Glutamatergic neuron (in vitro differentiated cells): ENCODE results near the gene GAA. TPM values are rescaled to one million over a fixed set of nuclear protein-coding genes. Genes with fewer than 3 reads are reported as not detected.

Experiments
- DNase-seq: peaks from one replicate; pipeline ENCODE4 v3.0.0; 2022
- H3K27ac Mint-ChIP-seq: one replicate; pipeline ENCODE4 v1.8.0; 2020; ENCODE audit warnings: mild to moderate bottlenecking, mixed read lengths, inconsistent platforms; ENCODE audit not compliant: unreplicated experiment
- H3K27me3 Mint-ChIP-seq: one replicate; pipeline ENCODE4 v1.8.0; 2020; ENCODE audit warnings: mild to moderate bottlenecking, moderate library complexity, mixed read lengths, inconsistent platforms; ENCODE audit not compliant: unreplicated experiment
- H3K36me3 Mint-ChIP-seq: one replicate; pipeline ENCODE4 v1.8.0; 2020; ENCODE audit warnings: mild to moderate bottlenecking, mixed read lengths, inconsistent platforms; ENCODE audit not compliant: unreplicated experiment
- H3K4me1 Mint-ChIP-seq: one replicate; pipeline ENCODE4 v1.8.0; 2020; ENCODE audit warnings: mild to moderate bottlenecking, low read depth, mixed read lengths, inconsistent platforms; ENCODE audit not compliant: unreplicated experiment
- H3K4me3 Mint-ChIP-seq: one replicate; pipeline ENCODE4 v1.8.0; 2020; ENCODE audit warnings: mild to moderate bottlenecking, mixed read lengths, inconsistent platforms; ENCODE audit not compliant: unreplicated experiment
- H3K9me3 Mint-ChIP-seq: one replicate; pipeline ENCODE4 v1.8.0; 2020; ENCODE audit warnings: mild to moderate bottlenecking, moderate library complexity, mixed read lengths, inconsistent platforms; ENCODE audit not compliant: unreplicated experiment
- total RNA-seq: library from RNA; stranded (reverse); fragmentation: NEBNext Ultra II Directional; extraction: Animal tissue kit (Norgen Biotek cat#: 25700); gene quantifications from one replicate; pipeline ENCODE4 v1.2.1, GENCODE V29; 2021; ENCODE audit not compliant: unreplicated experiment
- TF ChIP-seq, protein P1 (sequence below): fragments of 200-600 bp; sonication (generic); IDR thresholded peaks from one replicate; pipeline ENCODE4 v1.5.0; 2021; ENCODE audit not compliant: partially characterized antibody, unreplicated experiment

Gene GAA
- total RNA-seq, 1 donor from 2014 or later = 384 TPM

DNA sequence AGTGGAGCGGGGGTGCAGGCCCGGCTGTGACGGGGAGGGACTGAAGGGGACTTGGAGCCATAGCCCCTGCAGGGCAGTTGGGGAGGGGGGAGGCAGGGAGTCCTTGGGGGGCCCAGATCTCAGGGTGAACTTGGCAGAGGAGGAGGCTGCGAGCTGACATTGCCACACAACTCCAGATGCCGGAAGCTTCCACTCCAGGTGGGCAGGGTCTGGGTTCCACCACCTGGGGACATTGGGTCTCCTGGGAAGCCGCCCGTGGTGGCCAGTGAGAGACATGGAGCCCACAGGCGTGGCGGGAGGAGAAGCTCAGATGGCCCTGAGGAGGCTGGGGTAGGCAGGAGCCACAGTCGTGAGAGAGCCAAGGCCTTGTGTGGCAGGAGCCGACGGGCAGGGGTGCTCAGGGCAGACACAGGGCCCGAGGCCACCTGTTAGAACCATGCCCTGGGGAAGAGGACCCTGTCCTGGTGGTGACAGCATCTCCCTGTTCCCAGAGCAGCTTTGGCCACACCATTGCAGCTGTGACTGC lies 18.2 kb upstream of the GAA start:
- DNase-seq = no peak
- no peak overlapping the region for H3K27ac Mint-ChIP-seq
- peaks cover 5% of the 10 kb centered on the region for H3K27me3 Mint-ChIP-seq

DNA sequence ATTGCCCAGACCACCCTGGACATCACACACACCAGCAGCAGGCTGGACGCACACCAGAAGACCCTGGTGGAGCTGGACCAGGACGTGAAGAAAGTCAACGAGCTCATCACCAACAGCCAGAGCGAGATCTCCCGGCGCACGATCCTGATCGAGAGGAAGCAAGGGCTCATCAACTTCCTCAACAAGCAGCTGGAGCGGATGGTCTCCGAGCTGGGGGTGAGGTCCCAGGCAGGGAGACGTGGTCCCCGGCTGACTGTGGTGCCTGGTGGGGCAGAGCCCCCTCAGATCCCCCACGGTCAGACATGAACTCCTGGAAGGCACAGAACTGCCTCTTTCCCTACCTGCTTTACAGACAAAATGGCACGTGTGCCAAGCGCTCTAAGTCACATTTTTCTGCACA lies 16.6 kb upstream of the GAA start:
- peaks cover 4% of the 10 kb centered on the region for H3K4me1 Mint-ChIP-seq
- peaks cover 6% of the 10 kb centered on the region for H3K9me3 Mint-ChIP-seq
- no peaks in the 10 kb centered on the region for H3K36me3 Mint-ChIP-seq
- TF ChIP-seq, protein P1, sequence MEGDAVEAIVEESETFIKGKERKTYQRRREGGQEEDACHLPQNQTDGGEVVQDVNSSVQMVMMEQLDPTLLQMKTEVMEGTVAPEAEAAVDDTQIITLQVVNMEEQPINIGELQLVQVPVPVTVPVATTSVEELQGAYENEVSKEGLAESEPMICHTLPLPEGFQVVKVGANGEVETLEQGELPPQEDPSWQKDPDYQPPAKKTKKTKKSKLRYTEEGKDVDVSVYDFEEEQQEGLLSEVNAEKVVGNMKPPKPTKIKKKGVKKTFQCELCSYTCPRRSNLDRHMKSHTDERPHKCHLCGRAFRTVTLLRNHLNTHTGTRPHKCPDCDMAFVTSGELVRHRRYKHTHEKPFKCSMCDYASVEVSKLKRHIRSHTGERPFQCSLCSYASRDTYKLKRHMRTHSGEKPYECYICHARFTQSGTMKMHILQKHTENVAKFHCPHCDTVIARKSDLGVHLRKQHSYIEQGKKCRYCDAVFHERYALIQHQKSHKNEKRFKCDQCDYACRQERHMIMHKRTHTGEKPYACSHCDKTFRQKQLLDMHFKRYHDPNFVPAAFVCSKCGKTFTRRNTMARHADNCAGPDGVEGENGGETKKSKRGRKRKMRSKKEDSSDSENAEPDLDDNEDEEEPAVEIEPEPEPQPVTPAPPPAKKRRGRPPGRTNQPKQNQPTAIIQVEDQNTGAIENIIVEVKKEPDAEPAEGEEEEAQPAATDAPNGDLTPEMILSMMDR = no peak
- no peak overlapping the region for H3K4me3 Mint-ChIP-seq
- no peak overlapping the region for H3K27ac Mint-ChIP-seq
- no peak for DNase-seq
- H3K27me3 Mint-ChIP-seq = peaks cover 5% of the 10 kb centered on the region

More for the DNA sequence above, 18.2 kb upstream of the GAA start:
- Mint-ChIP-seq H3K36me3 (no peaks in the 10 kb centered on the region), H3K9me3 (peaks cover 8% of the 10 kb centered on the region), H3K4me3 (no peak overlapping the region), H3K4me1 (peaks cover 4% of the 10 kb centered on the region)
- TF ChIP-seq, protein P1 = no peak

GRCh38 chr17:80086081-80086480 lies 15.3 kb upstream of the GAA start:
- Mint-ChIP-seq H3K36me3 (peaks cover 7% of the 10 kb centered on the region), H3K27me3 (peaks cover 5% of the 10 kb centered on the region), H3K4me3 (no peak overlapping the region), H3K27ac (no peak overlapping the region), H3K4me1 (peaks cover 9% of the 10 kb centered on the region), H3K9me3 (peaks cover 8% of the 10 kb centered on the region)
- TF ChIP-seq, protein P1 = no peak
- no peak for DNase-seq

DNA sequence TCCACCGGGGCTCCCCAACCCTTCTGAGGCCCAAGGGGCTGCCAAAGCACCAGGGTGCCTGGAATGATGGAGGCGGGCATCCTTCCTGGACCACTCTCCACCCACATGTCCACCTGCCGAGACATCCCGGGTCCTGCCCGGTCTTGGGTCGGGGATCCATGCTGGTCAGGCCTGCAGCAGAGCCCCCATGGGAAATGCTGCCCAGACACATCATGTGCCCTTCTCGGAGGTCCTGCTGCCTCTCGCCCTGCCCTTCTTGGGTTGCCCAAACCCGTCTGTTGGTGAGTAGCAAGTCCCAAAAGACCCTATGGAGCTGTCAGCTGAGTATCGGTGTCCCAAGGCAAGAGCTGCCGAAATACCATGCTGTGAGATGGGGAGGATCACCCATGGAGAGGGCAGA lies 14.8 kb upstream of the GAA start:
- Mint-ChIP-seq H3K9me3 (peaks cover 8% of the 10 kb centered on the region), H3K4me1 (peaks cover 13% of the 10 kb centered on the region), H3K36me3 (peaks cover 8% of the 10 kb centered on the region), H3K27ac (no peak overlapping the region), H3K4me3 (no peak overlapping the region), H3K27me3 (peaks cover 5% of the 10 kb centered on the region)
- no peak for DNase-seq
- TF ChIP-seq, protein P1 = no peak

- Mint-ChIP-seq H3K4me1 (peaks cover 13% of the 10 kb centered on the region), H3K4me3 (no peak overlapping the region), H3K9me3 (peaks cover 8% of the 10 kb centered on the region), H3K27ac (no peak overlapping the region), H3K36me3 (peaks cover 8% of the 10 kb centered on the region), H3K27me3 (peaks cover 4% of the 10 kb centered on the region)
- no peak for DNase-seq
- TF ChIP-seq, protein P1 = no peak
Observed at GRCh38 chr17:80087346-80088265, 13.8 kb upstream of the GAA start.
